GM19193 (cell line): ENCODE measurements around the gene PTX4.

Experiments
- POLR2A ChIP-seq: IDR thresholded peaks from 4 replicates; pipeline ENCODE4 v1.6.1; 2011; ENCODE audit not compliant: insufficient read depth, insufficient read length; ENCODE audit errors: extremely low read depth

PTX4 gene

DNA sequence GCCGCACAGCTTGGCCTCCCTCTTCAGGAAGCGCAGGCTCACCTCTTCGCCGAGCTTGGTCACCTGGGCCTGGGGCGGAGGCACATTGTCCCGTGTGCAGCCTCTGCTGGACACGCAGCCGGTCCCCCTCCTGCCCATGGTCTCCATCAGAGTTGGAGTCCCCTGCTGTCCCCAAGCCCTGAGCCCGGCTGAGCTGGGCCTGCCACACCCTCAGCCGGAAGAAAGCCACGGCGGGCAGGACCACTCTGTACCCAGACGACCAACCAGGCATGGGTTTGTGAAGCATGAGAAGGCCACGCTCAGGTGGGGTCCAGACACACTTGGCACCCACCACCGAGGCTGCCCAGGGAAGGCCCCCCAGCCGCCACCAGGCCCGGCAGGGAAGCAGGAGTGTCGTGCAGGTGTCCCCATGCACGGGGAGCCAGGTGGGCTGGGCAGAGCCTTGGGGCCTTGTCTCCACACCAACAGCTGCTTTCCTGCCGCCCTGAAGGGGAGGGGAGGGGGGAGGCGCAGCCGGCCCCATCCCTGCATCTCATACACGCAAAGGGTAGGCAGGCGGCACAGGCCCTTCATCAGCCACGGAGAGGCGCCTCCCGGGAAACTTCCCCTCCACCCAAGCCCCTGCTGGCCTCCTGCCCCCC is 49.6 kb downstream of the PTX4 start:
- no peak for TF ChIP-seq POLR2A

- no peak for TF ChIP-seq POLR2A
Measured at GRCh38 chr16:1438229-1439057, 50.3 kb downstream of the PTX4 start.

DNA sequence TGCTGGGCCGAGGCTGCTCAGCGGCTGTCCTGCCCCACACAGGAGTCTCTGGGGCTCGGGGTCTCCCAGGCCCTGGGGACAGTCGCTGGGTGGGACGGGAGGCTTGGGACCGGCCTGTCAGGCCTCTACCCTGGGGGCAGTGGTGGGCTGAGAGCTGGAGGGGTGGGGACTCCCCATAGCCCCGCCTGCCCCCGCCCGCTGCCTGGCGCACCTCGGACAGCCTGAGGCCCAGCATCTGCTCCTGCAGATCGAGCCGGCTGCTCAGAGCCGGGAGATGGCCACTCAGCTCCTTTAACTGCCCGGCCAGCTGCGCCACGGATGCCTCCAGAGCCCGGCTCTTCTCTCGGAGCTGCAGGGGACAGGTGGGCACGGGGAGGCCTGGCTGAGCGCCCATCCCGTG is 51.1 kb downstream of the PTX4 start:
- TF ChIP-seq POLR2A = no peak

GRCh38 chr16:1436731-1437355 is 51.9 kb downstream of the PTX4 start:
- TF ChIP-seq POLR2A = no peak

DNA sequence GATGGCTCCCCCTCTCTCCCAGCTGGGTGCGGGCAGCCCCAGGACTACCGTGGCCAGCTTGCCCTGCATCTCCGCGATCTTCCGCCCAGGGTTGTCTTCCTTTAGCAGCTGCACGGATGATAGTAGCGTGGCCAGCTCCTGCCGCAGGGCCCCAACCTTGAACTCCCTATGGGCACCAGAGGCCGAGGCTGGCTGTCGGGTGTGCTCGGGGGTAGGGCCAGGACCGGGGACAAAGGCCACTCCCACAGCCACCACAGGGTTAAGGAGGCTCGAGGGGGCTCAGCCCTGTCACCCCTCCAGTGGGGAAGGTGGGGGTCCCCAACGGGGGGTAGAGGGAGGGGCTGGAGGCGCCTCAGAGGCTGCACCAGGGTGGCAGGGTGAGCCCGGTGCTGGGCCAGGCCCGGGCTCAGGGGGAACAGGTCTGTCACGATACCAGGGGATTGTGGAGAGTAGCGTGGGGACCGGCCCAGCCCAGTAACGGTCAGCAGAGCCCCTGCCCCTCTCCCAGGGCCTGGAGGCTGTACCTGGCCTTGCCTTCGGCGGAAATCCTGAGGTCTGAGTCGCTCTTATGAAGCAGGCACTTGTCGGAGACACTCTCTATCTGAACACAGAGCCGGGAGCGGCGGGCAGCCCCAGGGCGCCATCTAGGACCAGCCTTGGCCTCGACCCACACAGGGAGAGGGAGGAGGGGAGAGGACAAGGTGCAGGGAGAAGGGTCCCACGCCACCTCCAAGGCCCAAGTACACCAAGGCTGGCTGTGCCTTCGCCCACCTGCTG is 52.6 kb downstream of the PTX4 start:
- TF ChIP-seq POLR2A = no peak
